K562 (cell line): Measurements from ENCODE around the gene SLC19A1. TPM values are rescaled to one million over a fixed set of nuclear protein-coding genes. Genes with fewer than 3 reads are reported as not detected.

Source experiments
- ATAC-seq: fragments of 200-7000 bp; cut with Tn5 transposase; 3 replicates; pipeline ENCODE4 v1.9.1; 2020; ENCODE audit warnings: moderate library complexity
- BruUV-seq: library from RNA; stranded (reverse); fragments of 400-500 nt; replicated peaks from 2 replicates; lab custom pipeline; 2021; lab: Mats Ljungman, UMichigan
- CTCF ChIA-PET: fragments of 300-600 bp; formaldehyde crosslinking; extraction: SDS; loops from one replicate; lab custom pipeline; 2021; ENCODE audit warnings: low intra/inter-chr PET ratio; lab: Yijun Ruan, JAX
- POLR2A ChIA-PET: fragments of 300-600, 350-650 bp; sonication (Branson Sonifier 250); formaldehyde crosslinking; extraction: SDS; loops from one replicate; lab custom pipeline; 2021; ENCODE audit warnings: antibody characterized with exemption, inconsistent platforms; lab: Yijun Ruan, JAX
- DNase-seq, 4 experiments: peaks; one replicate each; pipeline versions ENCODE4 v3.0.0 to v3.0.0-alpha.2; 2011 to 2018; ENCODE audit warnings: low spot score in 3 of 4, mixed read lengths in 3 of 4; ENCODE audit errors: extremely low read depth in 1 of 4
- FAIRE-seq: peaks from 2 replicates; lab custom pipeline; 2011; peaks lifted over from hg19 to GRCh38; lab: Jason Lieb, UNC
- H2AFZ ChIP-seq: 2 replicates; pipeline ENCODE4 v1.6.0; 2011; ENCODE audit warnings: low read depth, low read length, control low read depth, inconsistent platforms
- H3K27ac ChIP-seq: fragments of 200-600 bp; 3 replicates; pipeline ENCODE4 v1.8.0; 2011; ENCODE audit warnings: low read depth, mild to moderate bottlenecking, control low read depth, inconsistent platforms, low read length, moderate library complexity, mixed read lengths; ENCODE audit errors: extremely low read depth
- H3K27me3 ChIP-seq, 2 experiments: fragments of 300-600 bp in 1 of 2; 2 replicates in 1 of 2; 3 replicates in 1 of 2; pipeline versions ENCODE4 v1.6.0 to v1.8.0; 2011; ENCODE audit warnings: inconsistent platforms in 2 of 2, low read length in 2 of 2, mild to moderate bottlenecking in 1 of 2, mixed read lengths in 1 of 2, moderate library complexity in 1 of 2; ENCODE audit not compliant: control insufficient read depth in 2 of 2, insufficient read depth in 2 of 2
- H3K36me3 ChIP-seq: fragments of 300-600 bp; 3 replicates; pipeline ENCODE4 v1.8.0; 2011; ENCODE audit warnings: mild to moderate bottlenecking, low read length, inconsistent platforms; ENCODE audit not compliant: control insufficient read depth, insufficient read depth
- H3K4me1 ChIP-seq, 2 experiments: fragments of 200-600 bp in 1 of 2; replicated peaks in 1 of 2; 2 replicates in 1 of 2; 3 replicates in 1 of 2; pipeline versions ENCODE4 v1.5.1 to v1.8.0; 2011; ENCODE audit warnings: inconsistent platforms in 2 of 2, low read length in 2 of 2, mild to moderate bottlenecking in 1 of 2, mixed read lengths in 1 of 2, moderate library complexity in 1 of 2; ENCODE audit not compliant: control insufficient read depth in 2 of 2, insufficient read depth in 2 of 2
- H3K4me2 ChIP-seq: 2 replicates; pipeline ENCODE4 v1.6.1; 2011; ENCODE audit warnings: low read length, control low read depth, inconsistent platforms, mixed read lengths; ENCODE audit not compliant: insufficient read depth
- H3K4me3 ChIP-seq: fragments of 200-600 bp; sonication (generic), shearing (Covaris generic); 2 replicates; pipeline ENCODE4 v1.5.1; 2016; ENCODE audit warnings: control low read depth, inconsistent platforms
- H3K79me2 ChIP-seq: fragments of 200-600 bp; 3 replicates; pipeline ENCODE4 v1.8.0; 2011; ENCODE audit warnings: low read length, inconsistent platforms; ENCODE audit not compliant: control insufficient read depth, insufficient read depth
- H3K9ac ChIP-seq, 2 experiments: 2 replicates each; pipeline versions ENCODE4 v1.6.0 to v1.6.1; 2011; ENCODE audit warnings: low read depth in 2 of 2, low read length in 2 of 2, control low read depth in 1 of 2, inconsistent platforms in 1 of 2, mild to moderate bottlenecking in 1 of 2, mixed read lengths in 1 of 2; ENCODE audit not compliant: insufficient read depth in 1 of 2
- H3K9me1 ChIP-seq: one replicate; pipeline ENCODE4 v1.6.0; 2011; ENCODE audit warnings: inconsistent platforms, mild to moderate bottlenecking, low read length, moderate library complexity; ENCODE audit not compliant: control insufficient read depth, insufficient read depth
- H3K9me3 ChIP-seq: replicated peaks from 2 replicates; pipeline ENCODE4 v1.5.1; 2011; ENCODE audit warnings: low read depth, low read length, inconsistent platforms; ENCODE audit not compliant: control insufficient read depth, insufficient read depth
- H4K20me1 ChIP-seq: replicated peaks from 2 replicates; pipeline ENCODE4 v1.6.1; 2011; ENCODE audit warnings: low read length, inconsistent platforms, mixed read lengths; ENCODE audit not compliant: control insufficient read depth, insufficient read depth
- POLR2G ChIP-seq: fragments of 200-400 bp; formaldehyde crosslinking; IDR thresholded peaks from 2 replicates; pipeline ENCODE4 v1.6.1; 2017; ENCODE audit warnings: low read depth, mild to moderate bottlenecking, antibody characterized with exemption, low read length, moderate library complexity
- SMAD2 ChIP-seq: fragments of 150-350 bp; IDR thresholded peaks from 2 replicates; pipeline ENCODE4 v1.6.1; 2014; ENCODE audit warnings: low read depth, mild to moderate bottlenecking, low read length
- WGBS: fragments of 100-300 bp; shearing (Covaris generic); methylation state at CpG from one replicate; pipeline ENCODE4 v1.1.6; 2016; ENCODE audit warnings: low coverage, mixed read lengths; ENCODE audit not compliant: insufficient coverage; ENCODE audit errors: missing lambda C conversion rate; 5-methylcytosine and 5-hydroxymethylcytosine counted together
- in situ Hi-C: fragments of 300-500 bp; cut with MboI; formaldehyde crosslinking; loops from 4 replicates; pipeline ENCODE4 v1.15.0; 2018; ENCODE audit warnings: inconsistent platforms, mixed read lengths
- intact Hi-C: fragments of 100-400 bp; cut with micrococcal nuclease; formaldehyde crosslinking; loops from 2 replicates; pipeline ENCODE4 v1.14.2; 2022
- polyA plus RNA-seq, 8 experiments: library from polyadenylated mRNA; depleted of rRNA in 4 of 8; stranded (reverse) in 5 of 8; unstranded in 3 of 8; fragments of >200 nt; fragmentation: Nextera tagmentation in 2 of 8; fragmentation: Illumina TruSeq in 1 of 8; extraction: Ambion mirVana in 2 of 8; extraction: Trizol in 1 of 8; gene quantifications; 2 replicates each; pipeline versions ENCODE4 v1.2.1 to v1.2.3, GENCODE V29; 2011 to 2014; ENCODE audit warnings: inconsistent platforms in 1 of 8, missing spikeins in 1 of 8
- total RNA-seq, 7 experiments: library from RNA; depleted of rRNA in 6 of 7; stranded (reverse); fragments of >200 nt in 6 of 7; fragmentation: Illumina TruSeq in 2 of 7; extraction: Trizol in 2 of 7; gene quantifications; 2 replicates each; pipeline versions ENCODE4 v1.2.1 to v1.2.3, GENCODE V29; 2011 to 2021; ENCODE audit warnings: low replicate concordance in 1 of 7
- TF ChIP-seq, protein P1 (sequence below): sonication (generic); formaldehyde crosslinking; IDR thresholded peaks from 2 replicates; pipeline ENCODE4 v1.8.1; 2023; ENCODE audit warnings: mild to moderate bottlenecking, missing genetic modification reagents

Gene SLC19A1
- total and polyA plus RNA-seq, 9 of the 15 experiments (the other 6 are each of a cell fraction or from before 2014, with no cell fraction given), result 0.65 to 88.7 (median 12.0) TPM

DNA sequence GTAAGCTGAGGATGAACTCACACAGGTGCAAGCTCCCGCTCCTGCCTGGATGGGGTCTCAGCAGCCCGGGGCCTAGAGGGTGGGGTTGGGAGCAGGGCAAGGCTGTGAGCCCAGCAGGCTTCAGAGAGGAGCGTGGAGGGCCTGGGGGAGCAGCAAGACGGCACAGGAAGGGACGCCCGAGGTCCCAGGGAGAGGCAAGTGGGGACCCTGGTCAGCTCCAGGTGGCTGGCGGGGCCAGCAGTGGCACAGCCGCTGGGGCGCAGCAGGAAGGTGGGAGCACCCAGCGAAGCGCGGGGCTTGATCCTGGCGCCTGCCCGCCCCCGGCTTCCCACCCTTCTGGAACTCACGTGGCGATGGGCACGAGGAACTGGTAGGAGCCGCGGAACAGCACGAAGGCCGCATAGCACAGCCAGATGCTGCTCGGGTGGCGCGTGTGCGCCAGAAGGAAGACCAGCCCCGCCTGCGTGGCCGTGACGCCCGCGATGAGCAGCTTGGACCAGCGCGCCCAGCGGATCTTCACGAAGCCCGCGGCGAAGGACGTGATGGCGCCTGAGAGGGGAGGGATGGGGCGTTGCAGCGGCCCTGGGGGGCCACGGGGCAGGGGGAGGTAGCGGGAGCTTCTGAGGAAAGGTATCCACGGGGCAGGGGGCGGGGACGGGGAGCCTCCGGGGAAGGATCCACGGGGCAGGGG is 11.7 kb downstream of the SLC19A1 start:
- Histone ChIP-seq H3K27me3 (no peaks in the 10 kb centered on the region), H3K4me3 (no peak overlapping the region), H3K9me1 (no peaks in the 10 kb centered on the region), H3K4me1 (peaks cover 0 to 44% of the 10 kb centered on the region in 2 experiments; a peak in 2 of 5 replicates), H3K9ac (no peak overlapping the region), H3K4me2 (no peak overlapping the region), H3K9me3 (no peaks in the 10 kb centered on the region), H2AFZ (no peak overlapping the region), H4K20me1 (peaks cover 4% of the 10 kb centered on the region; the same call in 1 of the 2 replicates), H3K27ac (no peak overlapping the region), H3K36me3 (peaks cover 92% of the 10 kb centered on the region), H3K79me2 (peaks cover 27% of the 10 kb centered on the region)
- TF ChIP-seq SMAD2 (no peak), POLR2G (peak; percentile 44)
- TF ChIP-seq, protein P1, sequence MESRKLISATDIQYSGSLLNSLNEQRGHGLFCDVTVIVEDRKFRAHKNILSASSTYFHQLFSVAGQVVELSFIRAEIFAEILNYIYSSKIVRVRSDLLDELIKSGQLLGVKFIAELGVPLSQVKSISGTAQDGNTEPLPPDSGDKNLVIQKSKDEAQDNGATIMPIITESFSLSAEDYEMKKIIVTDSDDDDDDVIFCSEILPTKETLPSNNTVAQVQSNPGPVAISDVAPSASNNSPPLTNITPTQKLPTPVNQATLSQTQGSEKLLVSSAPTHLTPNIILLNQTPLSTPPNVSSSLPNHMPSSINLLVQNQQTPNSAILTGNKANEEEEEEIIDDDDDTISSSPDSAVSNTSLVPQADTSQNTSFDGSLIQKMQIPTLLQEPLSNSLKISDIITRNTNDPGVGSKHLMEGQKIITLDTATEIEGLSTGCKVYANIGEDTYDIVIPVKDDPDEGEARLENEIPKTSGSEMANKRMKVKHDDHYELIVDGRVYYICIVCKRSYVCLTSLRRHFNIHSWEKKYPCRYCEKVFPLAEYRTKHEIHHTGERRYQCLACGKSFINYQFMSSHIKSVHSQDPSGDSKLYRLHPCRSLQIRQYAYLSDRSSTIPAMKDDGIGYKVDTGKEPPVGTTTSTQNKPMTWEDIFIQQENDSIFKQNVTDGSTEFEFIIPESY (CRISPR knock-in tag), result peak; percentile 67
- WGBS, result 98% methylated on average over 12 of the region's 50 CpGs
- no peak for ATAC-seq
- POLR2A ChIA-PET, result no interaction called here
- FAIRE-seq, result no peak
- no peak for DNase-seq
- CTCF ChIA-PET, result no interaction called here
- in situ Hi-C loops, result no loop called here
- intact Hi-C loops, result no loop called here
- BruUV-seq, result no TSS peak
